NK-92 (cell line): Measurements from ENCODE around the gene SPRR4.

Experiments
- DNase-seq: peaks from one replicate; lab custom pipeline; 2025; ENCODE audit not compliant: unreplicated experiment; lab: John Stamatoyannopoulos, UW

Gene SPRR4

GRCh38 chr1:152964536-152964935 lies 5.9 kb upstream of the SPRR4 start:
- DNase-seq, result no peak

- no peak for DNase-seq
These were observed 4.6 kb upstream of the SPRR4 start for GRCh38 chr1:152965853-152966252.

GRCh38 chr1:152967201-152967600 lies 3.2 kb upstream of the SPRR4 start:
- no peak for DNase-seq

- no peak for DNase-seq
These were observed 2.2 kb upstream of the SPRR4 start for GRCh38 chr1:152968248-152968647.

- no peak for DNase-seq
These were observed 1.4 kb upstream of the SPRR4 start for GRCh38 chr1:152969036-152969435.

GRCh38 chr1:152972196-152972886 lies 1.9 kb downstream of the SPRR4 start:
- no peak for DNase-seq

- DNase-seq, result no peak
These were observed 6.2 kb downstream of the SPRR4 start for GRCh38 chr1:152976688-152977087.

GRCh38 chr1:152977614-152978013 lies 7.2 kb downstream of the SPRR4 start:
- DNase-seq, result no peak

GRCh38 chr1:152980676-152981075 lies 10.2 kb downstream of the SPRR4 start:
- DNase-seq, result no peak

GRCh38 chr1:152981146-152981871 lies 10.9 kb downstream of the SPRR4 start:
- DNase-seq, result no peak

- DNase-seq, result no peak
These were observed 11.6 kb downstream of the SPRR4 start for GRCh38 chr1:152982076-152982475.

- no peak for DNase-seq
These were observed 12.8 kb downstream of the SPRR4 start for GRCh38 chr1:152983234-152983633.

GRCh38 chr1:152983743-152984142 lies 13.3 kb downstream of the SPRR4 start, which contains the start of gene SPRR1A:
SPRR1A (plus strand) TSS chr1:152984081; CDS start chr1:152985231, 1,150 bp downstream.
- DNase-seq, result no peak

- no peak for DNase-seq
These were observed 16.1 kb downstream of the SPRR4 start for GRCh38 chr1:152986578-152986977.

GRCh38 chr1:152993186-152993585 lies 22.7 kb downstream of the SPRR4 start:
- DNase-seq, result no peak

- DNase-seq, result no peak
These were observed 25.4 kb downstream of the SPRR4 start for GRCh38 chr1:152995842-152996241.

- no peak for DNase-seq
These were observed 26.4 kb downstream of the SPRR4 start for GRCh38 chr1:152996633-152997400.

- DNase-seq, result no peak
These were observed 27.5 kb downstream of the SPRR4 start for GRCh38 chr1:152997901-152998300.

- no peak for DNase-seq
These were observed 28.0 kb downstream of the SPRR4 start for GRCh38 chr1:152998476-152998875.

- DNase-seq, result no peak
These were observed 29.4 kb downstream of the SPRR4 start for GRCh38 chr1:152999818-153000217.

- DNase-seq, result no peak
These were observed 29.8 kb downstream of the SPRR4 start for GRCh38 chr1:153000294-153000693.

GRCh38 chr1:153001382-153001781 lies 30.9 kb downstream of the SPRR4 start, which contains the start of gene SPRR3:
SPRR3 (plus strand) TSS chr1:153001749; CDS start chr1:153003021, 1,272 bp downstream.
- DNase-seq, result no peak
